ENCODE data around the gene SCO2.

The SCO2 gene

DNA sequence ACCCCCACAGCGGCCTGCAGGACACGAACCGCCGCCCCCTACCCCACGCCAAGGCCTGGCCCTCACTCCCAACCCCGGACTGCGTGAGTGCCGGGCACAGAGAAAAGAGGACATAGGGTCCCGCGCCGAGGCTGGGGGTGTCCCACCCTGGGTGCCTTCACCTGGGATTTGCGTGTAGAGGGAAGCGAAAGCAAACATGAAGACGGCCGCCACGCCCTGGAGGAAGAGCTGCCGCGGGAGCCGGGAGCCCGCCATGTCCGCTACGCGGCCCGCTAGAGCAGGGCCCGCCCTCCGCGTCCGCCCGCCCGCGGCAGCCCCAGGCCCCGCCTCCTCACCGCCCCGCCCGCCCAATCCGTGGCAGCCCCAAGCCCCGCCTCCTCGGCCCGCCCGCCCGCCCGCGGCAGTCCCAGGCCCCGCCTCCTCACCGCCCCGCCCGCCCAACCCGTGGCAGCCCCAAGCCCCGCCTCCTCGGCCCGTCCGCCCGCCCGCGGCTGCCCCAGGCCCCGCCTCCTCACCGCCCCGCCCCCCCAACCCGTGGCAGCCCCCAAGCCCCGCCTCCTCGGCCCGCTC lies 17.9 kb downstream of the SCO2 start, which contains the start of gene LMF2:
LMF2 (minus strand) TSS at position 282 of the 570 bp plus-strand sequence; CDS start at position 255, 27 bp downstream.
- Histone ChIP-seq H3K9me3 (ENCODE audit: control insufficient read depth in 1 of 2, low read length in 2 of 2) (no peaks in the 10 kb centered on the region), H3K36me3 (ENCODE audit: control insufficient read depth in 1 of 2, insufficient read depth in 2 of 2, low read length in 2 of 2) (peaks cover 6 to 23% of the 10 kb centered on the region in 2 donors), H3K4me1 (ENCODE audit: control insufficient read depth in 1 of 2, insufficient read depth in 2 of 2, low read length in 2 of 2) (peaks cover 10 to 27% of the 10 kb centered on the region in 2 donors), H3K4me3 (ENCODE audit: low read depth in 1 of 2, low read length in 2 of 2) (peak within 1 kb of the TSS; percentile 81 to 94), H3K27ac (ENCODE audit: low read depth, low read length) (peak within 1 kb of the TSS; percentile 88), H3K9ac (ENCODE audit: low read depth in 1 of 2, low read length in 2 of 2) (peak within 1 kb of the TSS; percentile 87 to 91), H3K27me3 (ENCODE audit: control insufficient read depth in 1 of 2, insufficient read depth in 2 of 2, low read length in 2 of 2) (no peaks in the 10 kb centered on the region)

DNA sequence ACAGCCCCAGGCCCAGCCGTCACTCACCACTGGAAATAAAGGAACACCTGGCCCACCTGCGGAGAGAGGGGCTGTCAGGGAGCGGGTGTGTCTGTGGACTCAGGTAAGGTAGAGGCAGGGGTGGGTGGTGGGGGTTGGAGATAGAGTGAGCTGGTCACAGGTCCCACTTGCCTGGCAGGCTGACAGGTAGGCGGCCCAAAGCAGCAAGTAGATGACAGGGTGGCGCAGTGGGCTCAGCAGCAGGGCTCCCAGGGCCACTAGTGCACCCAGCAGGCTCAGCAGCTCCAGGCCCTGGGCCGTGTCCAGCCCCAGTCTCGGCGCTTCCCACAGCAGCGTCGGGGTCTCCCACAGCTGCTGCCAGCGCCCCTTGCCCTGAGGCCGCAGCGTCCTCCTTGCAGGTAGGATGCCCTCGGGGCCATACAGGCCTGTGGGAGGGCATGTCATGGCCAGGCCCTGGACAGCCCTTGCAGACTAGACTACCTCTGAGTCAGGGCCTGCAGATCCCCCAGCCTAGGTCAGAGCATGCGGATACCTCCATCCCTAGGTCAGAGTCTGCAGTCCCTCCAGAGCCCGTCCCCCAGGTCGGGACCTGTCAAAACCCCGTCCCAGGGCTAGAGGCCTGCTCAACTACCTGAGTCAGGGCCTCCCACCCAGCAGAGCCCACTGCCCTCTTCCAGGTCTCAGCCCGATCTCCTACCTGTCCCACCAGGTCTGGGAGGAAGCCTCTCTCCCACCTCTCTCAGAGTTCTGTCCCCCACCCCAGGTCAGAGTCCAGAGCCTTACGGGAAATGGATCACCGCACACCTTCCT lies 18.6 kb downstream of the SCO2 start:
- peaks cover 10 to 27% of the 10 kb centered on the region in 2 donors for H3K4me1 ChIP-seq (ENCODE audit: control insufficient read depth in 1 of 2, insufficient read depth in 2 of 2, low read length in 2 of 2)
- peak overlapping the region; percentile 61 for H3K27ac ChIP-seq (ENCODE audit: low read depth, low read length)
- peaks cover 6 to 21% of the 10 kb centered on the region in 2 donors for H3K36me3 ChIP-seq (ENCODE audit: control insufficient read depth in 1 of 2, insufficient read depth in 2 of 2, low read length in 2 of 2)

DNA sequence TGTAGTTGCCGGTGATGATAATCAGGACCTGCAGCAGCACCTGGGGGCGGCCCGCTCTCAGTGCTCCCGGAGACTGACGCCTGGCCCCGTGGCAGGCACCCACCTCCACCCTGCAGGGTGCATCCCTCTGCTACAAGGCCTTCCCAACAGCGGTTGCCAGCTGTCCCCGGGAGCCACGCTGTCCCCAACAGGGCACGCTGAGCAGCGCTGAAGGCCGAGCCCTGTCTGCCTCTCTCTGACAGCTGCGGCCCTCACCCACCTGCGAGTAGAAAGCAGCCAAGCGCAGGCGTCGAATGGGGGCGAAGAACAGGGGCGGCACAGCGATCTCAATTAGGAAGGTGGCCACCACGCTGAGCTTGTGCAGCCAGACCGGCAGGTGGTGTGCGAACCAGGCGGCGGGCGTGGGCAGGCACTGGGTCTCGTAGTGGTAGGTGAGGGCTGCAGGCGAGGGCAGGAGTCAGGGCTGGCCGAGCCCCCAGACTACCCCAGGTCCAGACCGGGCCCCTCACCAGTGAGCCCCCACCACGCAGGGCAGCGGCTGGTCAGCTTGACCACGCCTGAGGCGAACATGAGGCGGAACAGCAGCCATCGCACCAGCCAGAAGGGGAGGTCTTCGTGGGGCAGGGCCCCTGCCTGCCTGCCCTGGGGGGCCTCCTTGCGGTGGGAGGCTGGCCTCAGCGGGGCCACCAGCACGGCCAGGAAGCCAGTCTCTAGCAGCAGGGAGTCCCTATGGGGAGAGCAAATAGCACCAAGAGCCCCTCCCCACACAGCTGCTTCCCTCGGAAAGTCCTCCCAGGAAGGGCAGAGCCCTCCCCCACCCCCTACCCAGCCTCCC lies 19.4 kb downstream of the SCO2 start:
- H3K4me3 ChIP-seq (ENCODE audit: low read depth in 1 of 2, low read length in 2 of 2) = peak overlapping the region; percentile 81 to 94
- H3K27ac ChIP-seq (ENCODE audit: low read depth, low read length) = no peak overlapping the region
- no peaks in the 10 kb centered on the region for H3K27me3 ChIP-seq (ENCODE audit: control insufficient read depth in 1 of 2, insufficient read depth in 2 of 2, low read length in 2 of 2)
- peaks cover 6 to 21% of the 10 kb centered on the region in 2 donors for H3K36me3 ChIP-seq (ENCODE audit: control insufficient read depth in 1 of 2, insufficient read depth in 2 of 2, low read length in 2 of 2)
- H3K9me3 ChIP-seq (ENCODE audit: control insufficient read depth in 1 of 2, low read length in 2 of 2) = no peaks in the 10 kb centered on the region
- H3K4me1 ChIP-seq (ENCODE audit: control insufficient read depth in 1 of 2, insufficient read depth in 2 of 2, low read length in 2 of 2) = peaks cover 10 to 27% of the 10 kb centered on the region in 2 donors
- peak overlapping the region in 1 of 2 donors; percentile 87 for H3K9ac ChIP-seq (ENCODE audit: low read depth in 1 of 2, low read length in 2 of 2)

More for the DNA sequence above, 18.6 kb downstream of the SCO2 start:
- peak overlapping the region; percentile 87 to 91 for H3K9ac ChIP-seq (ENCODE audit: low read depth in 1 of 2, low read length in 2 of 2)
- no peaks in the 10 kb centered on the region for H3K27me3 ChIP-seq (ENCODE audit: control insufficient read depth in 1 of 2, insufficient read depth in 2 of 2, low read length in 2 of 2)
- peak overlapping the region; percentile 81 to 94 for H3K4me3 ChIP-seq (ENCODE audit: low read depth in 1 of 2, low read length in 2 of 2)
- no peaks in the 10 kb centered on the region for H3K9me3 ChIP-seq (ENCODE audit: control insufficient read depth in 1 of 2, low read length in 2 of 2)

DNA sequence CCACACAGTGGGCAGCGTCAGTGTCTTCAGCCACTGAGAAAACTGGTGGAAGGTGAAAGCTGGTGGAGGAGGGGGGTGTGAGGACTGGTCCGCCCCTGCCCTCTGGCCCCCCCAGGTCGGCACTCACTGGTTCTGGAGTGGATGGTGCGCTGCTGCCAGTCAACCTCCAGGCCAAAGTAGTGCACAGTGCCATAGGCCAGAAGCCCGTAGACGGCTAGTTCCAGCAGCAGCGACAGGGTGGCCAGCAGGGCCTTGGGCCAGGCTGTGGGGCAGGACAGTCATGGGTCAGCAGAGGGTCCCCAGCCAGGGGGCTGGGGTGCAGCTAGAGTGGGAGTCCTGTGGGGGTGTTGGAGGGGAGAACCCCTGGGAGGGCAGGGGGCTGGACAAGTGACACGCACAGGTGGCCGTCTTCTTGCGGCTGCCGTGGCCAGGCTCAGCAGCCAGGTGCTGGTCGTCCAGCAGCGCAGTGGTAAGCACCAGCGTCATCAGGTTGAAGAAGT lies 20.1 kb downstream of the SCO2 start:
- Histone ChIP-seq H3K4me3 (ENCODE audit: low read depth in 1 of 2, low read length in 2 of 2) (no peak overlapping the region), H3K9ac (ENCODE audit: low read depth in 1 of 2, low read length in 2 of 2) (no peak overlapping the region), H3K27me3 (ENCODE audit: control insufficient read depth in 1 of 2, insufficient read depth in 2 of 2, low read length in 2 of 2) (no peaks in the 10 kb centered on the region)

DNA sequence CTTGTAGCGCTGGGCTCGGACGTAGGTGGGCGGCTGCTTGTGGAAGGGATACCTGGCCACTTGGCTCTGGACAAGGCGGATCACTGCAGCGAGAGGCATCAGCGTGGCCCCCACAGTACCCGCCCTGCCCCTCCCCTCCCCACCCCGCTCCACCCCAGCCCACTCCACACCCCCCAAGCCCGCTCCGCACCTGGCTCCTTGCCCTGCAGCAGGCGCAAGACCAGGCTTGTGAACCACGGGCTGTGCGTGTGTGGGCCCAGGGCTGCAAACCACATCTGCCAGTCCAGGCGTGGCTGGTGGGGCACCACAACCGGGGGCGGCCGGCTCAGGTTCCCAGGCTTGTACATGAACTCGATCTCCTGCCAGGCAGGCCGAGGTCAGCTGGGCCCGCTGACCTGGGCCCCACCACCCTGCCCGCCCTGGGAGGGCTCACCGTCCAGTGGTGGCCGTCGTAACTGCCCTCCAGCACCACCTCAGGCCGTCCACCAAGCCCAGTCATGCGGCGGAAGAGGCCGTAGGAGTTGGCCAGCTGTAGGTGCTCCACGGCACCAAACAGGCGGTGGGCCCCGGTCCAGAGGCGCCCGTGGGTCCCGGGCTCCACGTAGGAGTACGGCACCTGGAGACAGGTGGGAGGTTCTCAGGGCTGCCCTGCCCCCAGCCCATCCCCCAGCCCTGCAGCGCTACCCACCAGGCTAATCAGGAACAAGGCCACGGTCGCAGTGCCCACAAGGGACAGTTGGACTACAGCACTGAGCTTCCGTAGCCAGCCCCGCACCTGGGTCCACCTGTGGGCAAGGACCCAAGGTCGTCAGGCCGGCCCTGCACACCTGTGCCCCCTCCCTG lies 20.8 kb downstream of the SCO2 start:
- Histone ChIP-seq H3K27ac (ENCODE audit: low read depth, low read length) (no peak overlapping the region), H3K4me3 (ENCODE audit: low read depth in 1 of 2, low read length in 2 of 2) (no peak overlapping the region), H3K4me1 (ENCODE audit: control insufficient read depth in 1 of 2, insufficient read depth in 2 of 2, low read length in 2 of 2) (peaks cover 10 to 27% of the 10 kb centered on the region in 2 donors), H3K9ac (ENCODE audit: low read depth in 1 of 2, low read length in 2 of 2) (no peak overlapping the region), H3K9me3 (ENCODE audit: control insufficient read depth in 1 of 2, low read length in 2 of 2) (no peaks in the 10 kb centered on the region), H3K36me3 (ENCODE audit: control insufficient read depth in 1 of 2, insufficient read depth in 2 of 2, low read length in 2 of 2) (peaks cover 6 to 21% of the 10 kb centered on the region in 2 donors), H3K27me3 (ENCODE audit: control insufficient read depth in 1 of 2, insufficient read depth in 2 of 2, low read length in 2 of 2) (no peaks in the 10 kb centered on the region)

More for the DNA sequence above, 20.1 kb downstream of the SCO2 start:
- Histone ChIP-seq H3K36me3 (ENCODE audit: control insufficient read depth in 1 of 2, insufficient read depth in 2 of 2, low read length in 2 of 2) (peaks cover 6 to 21% of the 10 kb centered on the region in 2 donors), H3K4me1 (ENCODE audit: control insufficient read depth in 1 of 2, insufficient read depth in 2 of 2, low read length in 2 of 2) (peaks cover 10 to 27% of the 10 kb centered on the region in 2 donors), H3K9me3 (ENCODE audit: control insufficient read depth in 1 of 2, low read length in 2 of 2) (no peaks in the 10 kb centered on the region), H3K27ac (ENCODE audit: low read depth, low read length) (no peak overlapping the region)

DNA sequence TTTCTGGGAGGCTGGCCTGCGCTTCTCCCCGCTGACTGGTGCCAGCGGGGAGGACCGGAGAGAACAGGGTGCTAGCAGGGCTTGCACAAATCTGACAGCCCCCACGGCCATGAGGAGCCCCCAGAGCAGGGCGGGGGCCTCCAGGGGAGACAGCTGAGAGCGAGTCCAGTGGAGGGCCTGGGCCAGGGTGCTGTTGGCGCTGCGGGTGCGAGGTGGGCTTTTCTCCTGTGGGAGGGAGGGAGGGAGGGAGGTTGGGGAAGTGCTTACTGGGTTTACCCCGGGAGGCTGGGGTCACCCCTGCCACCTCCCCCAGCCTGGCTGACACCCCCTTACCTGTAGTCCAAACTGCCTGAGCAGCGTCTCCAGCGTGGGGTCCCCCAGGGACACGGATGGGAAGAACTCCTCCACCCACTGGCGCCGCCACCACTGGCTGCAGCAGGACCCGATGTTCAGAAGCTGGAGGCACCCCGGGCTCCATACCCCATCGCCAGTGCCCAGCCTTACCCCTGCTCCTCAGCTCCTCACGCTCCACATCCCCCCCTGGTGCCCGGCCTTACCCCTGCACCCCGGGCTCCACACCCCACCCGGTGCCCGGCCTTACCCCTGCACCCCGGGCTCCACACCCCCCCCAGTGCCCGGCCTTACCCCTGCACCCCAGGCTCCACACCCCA lies 21.8 kb downstream of the SCO2 start:
- H3K27me3 ChIP-seq (ENCODE audit: control insufficient read depth in 1 of 2, insufficient read depth in 2 of 2, low read length in 2 of 2) = no peaks in the 10 kb centered on the region

DNA sequence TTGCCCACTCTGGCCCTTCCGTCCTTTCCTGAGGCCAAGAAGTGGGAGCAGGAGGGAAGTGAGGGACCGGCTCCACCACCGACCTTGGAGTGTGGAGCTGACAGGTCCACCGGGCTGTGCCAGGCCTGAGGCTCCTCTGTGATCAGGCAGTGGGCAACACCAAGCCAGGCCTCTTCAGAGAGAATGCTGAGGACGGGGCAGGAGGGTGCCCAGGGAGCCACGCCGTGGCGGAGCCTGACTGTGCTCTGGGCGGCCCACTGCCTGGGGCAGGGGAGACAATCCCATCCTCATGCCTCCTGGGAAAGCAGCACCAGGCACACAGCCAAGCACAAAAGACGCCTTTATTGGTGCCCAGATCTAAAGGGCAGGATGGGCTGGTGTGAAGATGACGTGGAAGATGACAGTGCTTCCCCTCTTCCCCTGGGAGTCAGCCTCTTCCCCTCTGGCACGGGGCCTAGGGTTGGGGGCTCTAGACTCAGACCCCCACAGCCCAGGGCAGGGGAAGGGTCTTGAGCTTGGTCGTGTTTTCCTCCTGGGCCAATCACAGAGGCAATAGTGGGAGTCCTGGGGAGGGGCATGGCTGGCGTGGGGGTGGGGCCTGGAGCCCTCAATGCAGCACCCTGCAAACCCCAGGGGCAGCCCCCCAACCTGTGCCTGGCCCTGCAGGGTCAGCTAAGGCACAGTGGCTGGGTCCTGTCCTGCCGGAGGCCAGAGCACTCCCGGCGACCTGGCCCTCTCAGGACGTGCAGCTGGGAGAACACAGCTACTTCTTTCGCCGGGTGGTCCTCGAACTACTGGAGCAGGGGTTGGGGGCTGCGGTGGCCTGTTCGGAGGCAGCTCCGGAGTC lies 22.5 kb downstream of the SCO2 start:
- Histone ChIP-seq H3K9me3 (ENCODE audit: control insufficient read depth in 1 of 2, low read length in 2 of 2) (no peaks in the 10 kb centered on the region), H3K4me3 (ENCODE audit: low read depth in 1 of 2, low read length in 2 of 2) (no peak overlapping the region), H3K36me3 (ENCODE audit: control insufficient read depth in 1 of 2, insufficient read depth in 2 of 2, low read length in 2 of 2) (peaks cover 6 to 21% of the 10 kb centered on the region in 2 donors), H3K9ac (ENCODE audit: low read depth in 1 of 2, low read length in 2 of 2) (no peak overlapping the region), H3K27ac (ENCODE audit: low read depth, low read length) (no peak overlapping the region), H3K27me3 (ENCODE audit: control insufficient read depth in 1 of 2, insufficient read depth in 2 of 2, low read length in 2 of 2) (no peaks in the 10 kb centered on the region), H3K4me1 (ENCODE audit: control insufficient read depth in 1 of 2, insufficient read depth in 2 of 2, low read length in 2 of 2) (peaks cover 8 to 23% of the 10 kb centered on the region in 2 donors)

More for the DNA sequence above, 21.8 kb downstream of the SCO2 start:
- H3K4me1 ChIP-seq (ENCODE audit: control insufficient read depth in 1 of 2, insufficient read depth in 2 of 2, low read length in 2 of 2) = peaks cover 2 to 18% of the 10 kb centered on the region in 2 donors
- H3K9ac ChIP-seq (ENCODE audit: low read depth in 1 of 2, low read length in 2 of 2) = no peak overlapping the region
- peaks cover 6 to 21% of the 10 kb centered on the region in 2 donors for H3K36me3 ChIP-seq (ENCODE audit: control insufficient read depth in 1 of 2, insufficient read depth in 2 of 2, low read length in 2 of 2)
- H3K27ac ChIP-seq (ENCODE audit: low read depth, low read length) = no peak overlapping the region
- H3K4me3 ChIP-seq (ENCODE audit: low read depth in 1 of 2, low read length in 2 of 2) = no peak overlapping the region
- H3K9me3 ChIP-seq (ENCODE audit: control insufficient read depth in 1 of 2, low read length in 2 of 2) = no peaks in the 10 kb centered on the region

DNA sequence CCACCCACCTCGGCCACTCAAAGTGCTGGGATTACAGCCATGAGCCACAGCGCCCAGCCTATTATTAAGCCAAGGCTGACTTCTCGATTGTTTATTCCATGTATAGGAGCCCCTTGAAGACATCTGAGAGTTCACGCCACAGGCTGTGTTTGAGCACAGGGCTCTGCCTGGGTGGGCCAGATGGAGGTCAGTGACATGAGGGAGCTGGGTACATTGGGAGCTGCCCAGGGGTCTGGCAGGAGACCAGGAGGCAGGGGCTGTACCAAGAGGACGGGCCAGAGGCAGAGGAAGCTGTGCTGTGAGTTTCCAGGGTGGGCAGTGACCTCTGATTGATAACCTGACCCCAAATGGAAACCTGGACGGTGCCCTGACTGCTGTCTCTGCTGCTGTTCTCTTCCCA lies 23.3 kb downstream of the SCO2 start:
- Histone ChIP-seq H3K4me3 (ENCODE audit: low read depth in 1 of 2, low read length in 2 of 2) (no peak overlapping the region), H3K9me3 (ENCODE audit: control insufficient read depth in 1 of 2, low read length in 2 of 2) (no peaks in the 10 kb centered on the region), H3K36me3 (ENCODE audit: control insufficient read depth in 1 of 2, insufficient read depth in 2 of 2, low read length in 2 of 2) (peaks cover 6 to 21% of the 10 kb centered on the region in 2 donors), H3K27me3 (ENCODE audit: control insufficient read depth in 1 of 2, insufficient read depth in 2 of 2, low read length in 2 of 2) (no peaks in the 10 kb centered on the region), H3K4me1 (ENCODE audit: control insufficient read depth in 1 of 2, insufficient read depth in 2 of 2, low read length in 2 of 2) (peaks cover 11 to 28% of the 10 kb centered on the region in 2 donors), H3K9ac (ENCODE audit: low read depth in 1 of 2, low read length in 2 of 2) (no peak overlapping the region), H3K27ac (ENCODE audit: low read depth, low read length) (no peak overlapping the region)

Data from duodenal mucosa (tissue), 2 donors.